Activated CD4-positive, alpha-beta T cell treated with anti-CD3 and anti-CD28 coated beads, Interleukin-2, Interleukin-4, amounts not matched to agents 100 ng/mL and 50 ng/mL, durations not matched to agents 16 hours and 8 hours (primary cell): Measurements from ENCODE around the gene GATA3.

Experiments used
- DNase-seq: peaks from one replicate; pipeline ENCODE4 v3.0.0-alpha.2; 2020; ENCODE audit warnings: low spot score

Gene GATA3

GRCh38 chr10:8100366-8100765 is 45.9 kb downstream of the GATA3 start:
- no peak for DNase-seq

GRCh38 chr10:8102708-8103401 is 48.4 kb downstream of the GATA3 start:
- DNase-seq = no peak

GRCh38 chr10:8103543-8103942 is 49.1 kb downstream of the GATA3 start:
- DNase-seq = no peak

GRCh38 chr10:8104005-8104404 is 49.5 kb downstream of the GATA3 start:
- no peak for DNase-seq

GRCh38 chr10:8104721-8105120 is 50.2 kb downstream of the GATA3 start:
- no peak for DNase-seq

- DNase-seq = no peak
These were observed 51.4 kb downstream of the GATA3 start for GRCh38 chr10:8105932-8106331.

- no peak for DNase-seq
These were observed 57.9 kb downstream of the GATA3 start for GRCh38 chr10:8112230-8112905.

- DNase-seq = no peak
These were observed 58.5 kb downstream of the GATA3 start for GRCh38 chr10:8112942-8113442.

GRCh38 chr10:8113616-8114015 is 59.1 kb downstream of the GATA3 start:
- no peak for DNase-seq

- DNase-seq = no peak
These were observed 60.5 kb downstream of the GATA3 start for GRCh38 chr10:8114741-8115617.

- DNase-seq = no peak
These were observed 61.1 kb downstream of the GATA3 start for GRCh38 chr10:8115618-8115980.

- DNase-seq = no peak
These were observed 62.0 kb downstream of the GATA3 start for GRCh38 chr10:8116474-8116873.

- DNase-seq = no peak
These were observed 62.5 kb downstream of the GATA3 start for GRCh38 chr10:8116926-8117493.

GRCh38 chr10:8121201-8121890 is 66.9 kb downstream of the GATA3 start:
- DNase-seq = no peak

- no peak for DNase-seq
These were observed 68.3 kb downstream of the GATA3 start for GRCh38 chr10:8122611-8123369.

GRCh38 chr10:8124436-8124835 is 69.9 kb downstream of the GATA3 start:
- DNase-seq = no peak
